ENCODE results near the gene PPP4R1. TPM values are rescaled to one million over a fixed set of nuclear protein-coding genes. Genes with fewer than 3 reads are reported as not detected.

The PPP4R1 gene
- total RNA-seq, 3 donors from 2014 or later = 79.6 to 109 (median 81.3) TPM

GRCh38 chr18:9613550-9614400, 584 bp downstream of the PPP4R1 start:
- peak; percentile 59 for ATAC-seq
- Histone ChIP-seq H3K4me1 (ENCODE audit: low read depth) (peaks cover 16% of the 10 kb centered on the region), H3K4me3 (peak overlapping the region; percentile 60), H3K36me3 (ENCODE audit: low read depth) (no peaks in the 10 kb centered on the region), H3K9me3 (no peaks in the 10 kb centered on the region)
- peak; percentile 69 to 79 (median 79) for DNase-seq
- no peak for TF ChIP-seq CTCF (IDR thresholded peaks at IDR 0.05)
- intact Hi-C loops (cut with DNase I, micrococcal nuclease) = no loop called here

- no peak for TF ChIP-seq CTCF (IDR thresholded peaks at IDR 0.05)
- no peak for ATAC-seq
- Histone ChIP-seq H3K36me3 (ENCODE audit: low read depth) (no peaks in the 10 kb centered on the region), H3K4me1 (ENCODE audit: low read depth) (peaks cover 16% of the 10 kb centered on the region), H3K4me3 (no peak overlapping the region), H3K9me3 (no peaks in the 10 kb centered on the region)
- intact Hi-C loops (cut with DNase I, micrococcal nuclease) = no loop called here
- DNase-seq = no peak
These were observed 1.4 kb downstream of the PPP4R1 start for GRCh38 chr18:9612977-9613376.

DNA sequence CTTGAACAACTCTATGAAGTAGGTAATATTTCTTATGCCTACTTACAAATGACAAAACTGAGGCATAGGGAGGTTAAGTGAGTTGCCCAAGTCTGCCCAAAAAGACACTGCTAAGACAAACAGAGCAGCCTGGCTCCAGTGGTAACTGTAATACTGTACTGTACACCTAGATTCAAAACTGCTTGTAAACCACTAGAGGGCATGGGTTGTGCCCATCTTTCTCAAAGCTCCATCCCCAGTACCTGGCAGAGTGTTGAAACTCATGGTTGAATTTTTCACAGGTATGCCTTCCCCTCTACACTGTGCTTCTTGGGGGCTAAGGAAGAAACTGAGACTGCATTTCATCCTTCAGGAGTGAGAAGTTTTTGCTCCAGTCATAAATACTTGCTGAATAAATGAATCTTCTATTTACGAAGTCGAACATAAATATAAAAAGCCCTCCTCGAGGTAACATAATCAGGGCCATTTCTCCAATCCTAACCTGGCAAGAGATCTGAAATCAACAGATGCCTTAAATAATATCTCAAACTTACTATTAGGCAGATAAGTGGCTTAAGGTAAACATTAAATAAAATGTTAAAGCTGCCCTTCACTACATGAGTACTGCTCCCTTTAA, 2.0 kb downstream of the PPP4R1 start:
- peaks cover 16% of the 10 kb centered on the region for H3K4me1 ChIP-seq (ENCODE audit: low read depth)
- DNase-seq (peak in 1 of 3 donors; percentile 48), ATAC-seq (peak; percentile 67)
- no peaks in the 10 kb centered on the region for H3K36me3 ChIP-seq (ENCODE audit: low read depth)
- peak; percentile 43 for TF ChIP-seq CTCF (IDR thresholded peaks at IDR 0.05)
- no peak overlapping the region for H3K4me3 ChIP-seq
- intact Hi-C loops (cut with DNase I, micrococcal nuclease) = no loop called here
- no peaks in the 10 kb centered on the region for H3K9me3 ChIP-seq

DNA sequence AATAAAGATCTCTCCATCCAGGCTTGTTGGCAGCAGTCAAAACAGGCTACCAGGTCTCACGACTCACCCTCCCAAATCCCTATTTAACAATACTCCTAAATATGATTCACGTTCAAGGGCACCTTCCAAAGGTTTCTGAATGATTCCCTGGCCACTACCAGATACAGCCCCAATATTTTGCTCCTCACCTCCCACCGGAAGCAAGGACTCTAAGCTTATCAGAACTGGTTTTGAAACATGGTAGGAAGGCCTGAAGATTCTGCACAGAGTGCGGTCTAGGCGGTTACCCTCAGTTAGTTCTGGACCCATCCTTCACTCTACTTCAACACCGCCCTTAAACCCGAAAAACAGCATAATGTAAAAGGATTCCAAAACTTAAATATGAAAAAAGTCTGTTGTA, 5.2 kb downstream of the PPP4R1 start:
- Histone ChIP-seq H3K4me1 (ENCODE audit: low read depth) (peaks cover 6% of the 10 kb centered on the region), H3K9me3 (no peaks in the 10 kb centered on the region), H3K4me3 (no peak overlapping the region), H3K36me3 (ENCODE audit: low read depth) (no peaks in the 10 kb centered on the region)
- no peak for TF ChIP-seq CTCF (IDR thresholded peaks at IDR 0.05)
- ATAC-seq (no peak), DNase-seq (no peak)
- intact Hi-C loops (cut with DNase I, micrococcal nuclease) = no loop called here

DNA sequence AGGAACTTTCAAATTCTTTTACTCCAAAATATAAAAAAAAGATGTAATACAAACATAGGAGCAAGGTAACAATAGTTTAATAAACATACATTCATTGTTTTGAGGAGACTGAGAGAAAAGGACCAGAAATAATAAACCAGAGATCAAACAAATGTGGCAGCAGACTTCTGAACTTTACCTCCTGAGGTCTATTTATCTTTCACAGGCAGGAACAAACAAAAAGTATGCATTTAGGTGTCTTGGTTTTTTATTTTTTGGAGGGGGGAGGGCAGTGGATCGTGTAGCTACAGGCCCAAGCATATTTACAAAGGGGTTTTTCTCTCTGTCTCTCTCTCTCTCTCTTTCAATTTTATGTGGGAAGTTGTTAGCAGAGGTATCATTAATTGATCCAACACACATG, 5.6 kb downstream of the PPP4R1 start:
- Histone ChIP-seq H3K9me3 (no peaks in the 10 kb centered on the region), H3K4me1 (ENCODE audit: low read depth) (peaks cover 6% of the 10 kb centered on the region), H3K36me3 (ENCODE audit: low read depth) (no peaks in the 10 kb centered on the region), H3K4me3 (no peak overlapping the region)
- ATAC-seq (peak; percentile 28), DNase-seq (no peak)
- intact Hi-C loops (cut with DNase I, micrococcal nuclease) = no loop called here
- TF ChIP-seq CTCF (IDR thresholded peaks at IDR 0.05) = no peak

Measured in mucosa of descending colon (tissue), 3 donors.